HG02885 (cell line): ENCODE measurements around the gene SLC9A5.

Experiments used
- ATAC-seq: cut with Tn5 transposase; IDR thresholded peaks from one replicate; pipeline ENCODE4 v1.9.1; 2021; ENCODE audit warnings: mild to moderate bottlenecking; ENCODE audit not compliant: unreplicated experiment, poor library complexity

The SLC9A5 gene

GRCh38 chr16:67237396-67238277, 11.1 kb upstream of the SLC9A5 start:
- ATAC-seq: no peak

GRCh38 chr16:67238278-67238575, 10.6 kb upstream of the SLC9A5 start:
- no peak for ATAC-seq

- no peak for ATAC-seq
Measured at GRCh38 chr16:67238806-67239470, 9.8 kb upstream of the SLC9A5 start.

GRCh38 chr16:67240506-67240905, 8.3 kb upstream of the SLC9A5 start:
- no peak for ATAC-seq

- no peak for ATAC-seq
Measured at GRCh38 chr16:67241008-67241900, 7.5 kb upstream of the SLC9A5 start.

GRCh38 chr16:67242138-67242730, 6.5 kb upstream of the SLC9A5 start:
- no peak for ATAC-seq

GRCh38 chr16:67243481-67243880, 5.3 kb upstream of the SLC9A5 start:
- ATAC-seq: no peak

GRCh38 chr16:67244387-67245185, 4.2 kb upstream of the SLC9A5 start:
- ATAC-seq: peak; percentile 49

GRCh38 chr16:67245186-67245585, 3.6 kb upstream of the SLC9A5 start:
- no peak for ATAC-seq

- no peak for ATAC-seq
Measured at GRCh38 chr16:67245674-67246080, 3.1 kb upstream of the SLC9A5 start.

GRCh38 chr16:67246081-67246755, 2.6 kb upstream of the SLC9A5 start:
- peak; percentile 24 for ATAC-seq

- peak; percentile 18 for ATAC-seq
Measured at GRCh38 chr16:67246756-67247191, 2.0 kb upstream of the SLC9A5 start.

GRCh38 chr16:67247192-67248072, 1.3 kb upstream of the SLC9A5 start, which contains the start of gene FHOD1:
Gene FHOD1 (minus strand): TSS chr16:67247481. CDS start chr16:67247410, 71 bp downstream.
- peak; percentile 52 for ATAC-seq

GRCh38 chr16:67248073-67248400, 742 bp upstream of the SLC9A5 start:
- ATAC-seq: no peak

GRCh38 chr16:67249178-67250044, 632 bp downstream of the SLC9A5 start:
- ATAC-seq: no peak

GRCh38 chr16:67250045-67250327, 1.2 kb downstream of the SLC9A5 start:
- ATAC-seq: no peak
